SKM-1 treated with dmso at 0.1 percent for 144 hours (cell line): ENCODE results near the gene LONRF2.

Experiments
- DNase-seq: peaks from one replicate; lab custom pipeline; 2025; ENCODE audit not compliant: unreplicated experiment; lab: John Stamatoyannopoulos, UW

Gene LONRF2

DNA sequence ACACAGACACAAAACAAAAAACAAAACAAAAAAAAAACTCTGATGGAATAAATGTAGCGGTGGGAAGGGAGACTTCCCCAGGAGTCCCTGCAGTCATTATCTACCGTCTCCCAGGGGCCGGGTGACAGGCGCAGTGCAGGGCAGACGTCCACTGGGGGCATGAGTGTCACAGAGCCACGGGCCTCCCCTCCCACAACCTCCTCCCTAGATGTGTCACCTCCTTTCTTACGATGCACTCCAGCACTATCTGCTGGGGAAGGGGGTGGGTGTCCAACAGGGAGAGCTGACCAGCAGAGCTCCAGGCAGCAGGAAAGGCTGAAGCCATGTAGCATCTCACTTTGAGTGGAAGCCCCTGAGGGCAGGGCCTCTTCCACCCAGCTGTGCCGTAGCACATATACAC, 84.5 kb downstream of the LONRF2 start:
- no peak for DNase-seq

DNA sequence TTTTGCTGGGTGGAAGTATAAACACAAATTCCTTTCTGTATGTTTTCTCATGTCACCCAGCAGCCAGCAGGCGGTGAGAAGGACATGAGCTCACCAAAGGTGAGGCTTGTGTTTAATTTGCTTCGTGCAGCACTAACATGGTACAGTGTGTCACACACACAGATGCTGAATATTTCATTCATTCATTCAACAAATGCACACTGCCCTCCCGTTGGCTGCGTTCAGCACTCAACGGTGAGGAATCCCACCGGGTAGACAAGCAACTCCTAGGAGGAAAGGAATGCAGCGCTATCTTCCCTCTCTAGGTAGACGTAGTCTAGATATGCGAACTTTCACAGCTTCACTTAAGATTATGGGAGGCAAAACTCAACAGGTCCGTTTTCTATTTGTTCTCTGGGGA, 85.1 kb downstream of the LONRF2 start:
- DNase-seq, result no peak

DNA sequence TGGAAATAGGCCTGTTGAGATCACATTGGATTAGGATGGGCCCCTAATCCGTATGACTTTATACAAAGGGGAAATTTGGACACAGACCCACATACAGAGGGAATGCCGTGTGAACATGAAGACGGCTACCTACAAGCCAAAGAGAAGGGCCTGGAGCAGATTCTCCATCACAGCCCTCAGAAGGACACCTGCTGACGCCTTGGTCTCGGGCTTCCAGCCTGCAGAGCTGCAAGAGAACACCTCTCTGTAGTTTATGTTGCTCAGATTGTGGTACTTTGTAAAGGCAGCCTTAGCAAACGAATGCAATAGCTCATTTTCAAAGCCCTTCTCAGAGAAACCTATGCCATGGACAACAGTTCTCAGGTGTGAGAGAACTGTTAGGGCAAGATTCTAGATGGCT, 86.1 kb downstream of the LONRF2 start:
- no peak for DNase-seq

DNA sequence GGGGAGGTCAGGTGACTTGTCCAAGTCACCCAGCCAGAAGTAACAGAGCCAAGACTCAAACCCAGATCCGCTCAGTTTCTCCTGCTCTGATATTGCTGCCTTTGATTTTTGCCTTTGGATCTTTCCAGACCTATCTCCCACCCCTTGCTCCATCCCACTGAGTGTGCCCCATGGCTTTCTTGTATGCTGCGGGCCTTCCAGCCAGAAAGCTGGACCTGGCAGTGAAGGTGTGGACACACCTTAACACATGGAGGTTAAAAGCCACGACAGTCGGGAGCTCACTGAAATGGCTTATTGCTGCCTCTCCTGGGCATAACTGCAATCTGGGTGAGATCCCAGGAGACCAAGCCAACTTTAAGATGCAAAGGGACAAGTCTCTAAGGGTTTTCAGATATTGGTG, 86.7 kb downstream of the LONRF2 start:
- DNase-seq, result no peak

DNA sequence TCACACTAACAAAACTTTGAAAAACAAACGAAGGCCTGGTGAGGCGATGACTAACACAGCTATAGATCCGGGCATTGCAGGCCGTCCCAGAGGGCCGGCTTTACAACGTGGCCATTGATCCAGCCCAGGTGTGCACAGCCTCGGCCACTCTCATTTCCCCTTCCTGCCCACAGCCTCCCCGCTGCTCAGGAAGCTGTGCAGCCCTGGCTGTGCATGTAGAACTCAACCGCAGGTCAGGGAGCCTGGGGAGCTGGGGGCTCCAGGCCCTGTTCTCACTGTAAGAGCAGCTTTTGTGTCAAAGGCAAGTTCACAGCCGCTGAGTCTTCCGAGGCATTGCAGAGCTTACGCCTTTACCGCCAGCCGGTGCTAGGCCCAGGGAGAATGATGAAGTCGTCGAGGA, 87.2 kb downstream of the LONRF2 start:
- no peak for DNase-seq

DNA sequence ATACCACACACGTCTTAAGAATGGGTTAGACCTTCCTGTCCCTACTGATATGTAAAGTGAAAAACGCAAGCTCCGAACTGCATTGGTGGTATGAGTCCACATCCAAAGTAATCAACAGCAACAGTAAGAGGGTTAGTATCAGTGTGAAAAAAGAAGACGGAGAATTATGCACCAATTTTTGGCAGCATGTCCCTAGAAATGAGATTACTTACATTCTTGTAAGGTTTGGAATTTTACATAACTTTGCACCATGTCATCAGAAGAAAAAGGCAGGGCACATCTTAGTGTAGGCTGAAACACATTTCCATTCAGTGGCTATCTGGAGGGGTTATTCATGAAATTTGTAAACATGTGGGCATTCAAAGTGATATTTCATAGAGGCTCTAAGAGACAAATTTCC, 88.2 kb downstream of the LONRF2 start:
- DNase-seq, result no peak

DNA sequence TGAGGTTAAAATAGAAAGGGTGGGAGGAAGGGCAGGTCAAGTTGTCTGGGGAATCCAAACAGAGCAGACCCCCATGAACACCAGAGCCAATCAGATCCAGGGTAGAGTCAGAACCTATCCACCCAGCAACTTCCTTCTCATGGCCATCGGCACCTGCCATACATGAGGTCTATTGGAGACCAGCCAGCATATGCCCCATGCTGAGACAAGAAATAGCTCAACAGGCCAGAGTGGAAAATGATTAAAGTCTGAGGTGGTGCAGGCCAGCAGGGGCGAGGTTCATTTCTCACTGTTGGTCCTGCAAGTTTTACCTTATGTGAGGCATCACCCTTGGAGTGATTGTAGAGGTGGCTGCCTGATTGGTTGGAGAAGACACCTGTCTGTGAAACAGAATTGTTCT, 89.2 kb downstream of the LONRF2 start:
- DNase-seq, result no peak

DNA sequence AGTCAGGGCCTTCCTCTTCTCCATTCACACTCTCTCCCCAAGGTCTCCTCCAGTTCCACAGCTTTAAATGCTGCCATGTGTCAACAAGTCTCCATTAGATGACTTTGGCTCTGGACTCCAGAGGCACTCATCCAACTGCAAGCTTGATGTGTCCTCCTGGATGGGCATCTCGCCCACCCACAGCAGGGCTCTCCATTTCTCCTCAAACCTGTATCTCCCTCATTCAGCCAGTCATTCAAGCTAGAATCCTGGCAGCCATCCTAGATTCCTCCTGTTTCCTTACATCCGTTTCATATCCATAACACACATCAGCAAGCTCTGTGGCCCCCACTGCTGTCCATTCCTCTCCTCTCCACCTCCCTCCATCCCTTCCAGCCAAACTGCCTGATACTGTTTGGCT, 91.5 kb downstream of the LONRF2 start:
- DNase-seq, result no peak

DNA sequence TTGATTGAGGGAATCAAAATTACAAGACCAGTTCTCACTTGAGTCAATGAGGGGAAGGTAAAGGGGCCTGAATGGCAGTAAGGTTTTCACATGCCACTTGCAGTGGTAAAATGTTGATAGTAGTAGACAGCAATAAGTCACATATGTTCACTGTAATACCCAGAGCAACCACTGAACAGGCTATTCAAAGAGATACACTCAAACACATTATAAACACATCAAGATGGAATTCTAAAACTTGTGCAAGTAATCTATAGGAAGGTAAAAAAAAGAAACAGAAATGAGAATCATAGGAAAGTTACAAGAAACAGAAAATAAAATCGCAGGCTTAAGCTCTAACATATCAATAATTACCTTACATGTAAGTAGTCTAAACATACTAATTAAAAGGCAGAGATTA, 93.3 kb downstream of the LONRF2 start:
- no peak for DNase-seq

DNA sequence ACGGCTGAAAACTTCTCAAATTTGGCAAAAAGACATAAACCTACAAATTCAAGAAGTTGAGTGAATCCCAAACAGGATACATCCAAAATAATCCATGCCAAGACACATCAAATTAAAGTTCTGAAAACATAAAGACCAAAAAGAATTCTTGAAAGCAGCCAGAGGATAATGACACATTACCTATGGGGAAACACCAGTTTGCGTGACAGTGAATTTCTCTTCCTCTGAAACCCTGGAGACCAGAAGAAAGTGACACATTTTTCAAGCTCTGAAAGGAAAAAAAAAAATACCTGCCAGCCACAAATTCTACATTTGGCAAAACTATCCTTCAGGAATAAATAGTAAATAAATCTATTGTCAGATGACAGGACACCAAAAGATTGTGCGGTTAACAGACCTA, 93.9 kb downstream of the LONRF2 start:
- no peak for DNase-seq

DNA sequence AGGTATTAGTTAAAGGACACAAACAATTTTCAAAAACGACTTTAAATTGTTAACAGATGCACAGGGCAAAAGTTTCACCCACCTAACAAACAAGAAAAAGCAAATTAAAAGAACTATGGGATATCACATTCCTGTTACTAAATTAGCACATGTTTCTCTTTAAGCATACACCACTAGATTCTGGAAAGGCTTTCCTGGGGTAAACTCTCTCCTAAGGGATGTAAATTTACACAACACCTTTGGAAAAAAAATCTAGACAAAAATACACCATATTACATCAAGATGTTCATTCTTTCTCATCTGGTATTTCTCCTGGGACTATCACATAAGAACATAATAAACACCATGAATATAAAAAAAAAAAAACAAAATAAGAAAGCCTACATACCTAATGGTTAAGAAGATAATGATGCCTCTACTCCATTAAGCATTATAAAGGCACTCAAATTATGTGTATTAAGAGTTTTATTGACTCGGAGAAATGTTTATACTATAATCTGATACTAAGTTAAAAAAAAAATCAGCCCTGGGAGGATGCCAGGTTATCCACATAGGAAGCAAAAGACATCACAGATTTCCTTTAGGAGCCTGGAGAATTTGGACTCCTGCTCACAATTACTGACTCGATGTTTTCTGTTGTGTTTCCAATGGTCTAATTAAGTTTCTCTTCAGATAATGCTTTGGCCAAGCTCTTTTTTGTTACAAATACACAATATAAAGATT, 97.2 kb downstream of the LONRF2 start:
- no peak for DNase-seq

DNA sequence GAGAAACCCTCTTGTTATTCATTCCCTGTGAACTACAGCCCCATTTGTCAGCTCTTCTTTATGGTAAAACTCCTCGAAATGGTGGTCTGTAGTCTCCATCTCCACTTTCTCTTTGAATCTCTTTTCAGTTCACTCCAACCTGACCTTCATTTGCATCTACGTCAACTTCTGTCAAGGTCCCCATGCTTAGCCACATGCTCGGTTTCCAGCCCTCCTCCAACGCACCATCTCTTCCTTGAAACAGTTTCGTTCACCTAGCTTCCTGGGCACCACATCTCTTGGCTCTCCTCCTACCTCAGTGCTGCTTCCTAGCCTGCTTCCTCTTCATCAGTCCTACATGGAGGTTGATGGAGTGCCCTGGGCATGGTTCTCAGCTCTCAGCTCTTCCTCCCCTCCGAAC, 98.8 kb downstream of the LONRF2 start:
- DNase-seq, result no peak
